Activated CD4-positive, alpha-beta T cell treated with anti-CD3 and anti-CD28 coated beads, Interleukin-2, amount 10 ng/mL, durations not matched to agents 7 days and 5 days (primary cell): Measurements from ENCODE around the gene SNX8. TPM values are rescaled to one million over a fixed set of nuclear protein-coding genes. Genes with fewer than 3 reads are reported as not detected.

Experiments
- CTCF ChIA-PET: fragments of 350-600 bp; sonication (Branson Sonifier 250); formaldehyde crosslinking; loops from one replicate; lab custom pipeline; 2021; ENCODE audit warnings: antibody characterized with exemption; lab: Charles Lee
- POLR2A ChIA-PET: fragments of 350-600 bp; sonication (Branson Sonifier 250); formaldehyde crosslinking; loops from one replicate; lab custom pipeline; 2021; ENCODE audit warnings: antibody characterized with exemption; lab: Charles Lee
- DNase-seq: peaks from one replicate; pipeline ENCODE4 v3.0.0-alpha.2; 2020
- H3K27ac Mint-ChIP-seq: one replicate; pipeline ENCODE4 v1.8.0; 2021; ENCODE audit warnings: mild to moderate bottlenecking, moderate library complexity, mixed read lengths
- H3K27me3 Mint-ChIP-seq: one replicate; pipeline ENCODE4 v1.8.0; 2021; ENCODE audit warnings: mixed read lengths
- H3K36me3 Mint-ChIP-seq: one replicate; pipeline ENCODE4 v1.8.0; 2021; ENCODE audit warnings: low read depth, mixed read lengths
- H3K4me1 Mint-ChIP-seq: one replicate; pipeline ENCODE4 v1.8.0; 2021; ENCODE audit warnings: mixed read lengths
- H3K4me3 Mint-ChIP-seq: one replicate; pipeline ENCODE4 v1.8.0; 2021; ENCODE audit warnings: mild to moderate bottlenecking, moderate library complexity, mixed read lengths
- H3K9me3 Mint-ChIP-seq: one replicate; pipeline ENCODE4 v1.8.0; 2021; ENCODE audit warnings: mixed read lengths
- total RNA-seq, 2 experiments: library from RNA; stranded (reverse); gene quantifications; one replicate each; pipeline ENCODE4 v1.2.3, GENCODE V29; 2021

Gene SNX8
- 10 to 100 TPM; 27.2 to 28.0 TPM for total RNA-seq

GRCh38 chr7:2314209-2314955 is at the start of gene SNX8:
SNX8 (minus strand) TSS chr7:2314441; CDS start chr7:2314421, 20 bp downstream.
- CTCF ChIA-PET, result no interaction called here
- no peak within 1 kb of the TSS for H3K4me3 Mint-ChIP-seq
- peak; percentile 95 for DNase-seq

GRCh38 chr7:2362385-2363088 is 48.3 kb upstream of the SNX8 start:
- Mint-ChIP-seq H3K27ac (no peak overlapping the region), H3K36me3 (peaks cover 59% of the 10 kb centered on the region), H3K27me3 (no peaks in the 10 kb centered on the region), H3K4me3 (no peak overlapping the region), H3K4me1 (peaks cover 17% of the 10 kb centered on the region), H3K9me3 (no peaks in the 10 kb centered on the region)
- POLR2A ChIA-PET, result no interaction called here
- DNase-seq, result no peak
- CTCF ChIA-PET, result interaction anchor here (0.6 to 0.7 kb wide), 2 partner anchors 41 to 57 kb away, joined by 3 to 4 read pairs; no protein-coding TSS in a partner anchor

More at GRCh38 chr7:2314209-2314955, at the start of gene SNX8:
- peaks cover 13% of the 10 kb centered on the region for H3K4me1 Mint-ChIP-seq
- H3K9me3 Mint-ChIP-seq, result no peaks in the 10 kb centered on the region
- peak within 1 kb of the TSS; percentile 93 for H3K27ac Mint-ChIP-seq
- POLR2A ChIA-PET, result no interaction called here
- H3K27me3 Mint-ChIP-seq, result no peaks in the 10 kb centered on the region
- no peaks in the 10 kb centered on the region for H3K36me3 Mint-ChIP-seq

- no peak for DNase-seq
- Mint-ChIP-seq H3K27me3 (no peaks in the 10 kb centered on the region), H3K9me3 (no peaks in the 10 kb centered on the region), H3K36me3 (peaks cover 50% of the 10 kb centered on the region), H3K4me1 (peaks cover 29% of the 10 kb centered on the region), H3K4me3 (no peak overlapping the region), H3K27ac (no peak overlapping the region)
- POLR2A ChIA-PET, result no interaction called here
- CTCF ChIA-PET, result no interaction called here
Observed at GRCh38 chr7:2360796-2361195, 46.6 kb upstream of the SNX8 start.

- CTCF ChIA-PET, result no interaction called here
- Mint-ChIP-seq H3K9me3 (no peaks in the 10 kb centered on the region), H3K27ac (no peak overlapping the region), H3K36me3 (peaks cover 43% of the 10 kb centered on the region), H3K27me3 (no peaks in the 10 kb centered on the region), H3K4me1 (peaks cover 30% of the 10 kb centered on the region), H3K4me3 (no peak overlapping the region)
- DNase-seq, result no peak
- POLR2A ChIA-PET, result no interaction called here
Observed at GRCh38 chr7:2359610-2360009, 45.4 kb upstream of the SNX8 start.

GRCh38 chr7:2358968-2359527 is 44.8 kb upstream of the SNX8 start:
- H3K9me3 Mint-ChIP-seq, result no peaks in the 10 kb centered on the region
- H3K4me3 Mint-ChIP-seq, result no peak overlapping the region
- CTCF ChIA-PET, result interaction anchor here (0.6 to 0.7 kb wide), 2 partner anchors 71 to 111 kb away, joined by 3 read pairs; no protein-coding TSS in a partner anchor
- POLR2A ChIA-PET, result no interaction called here
- H3K4me1 Mint-ChIP-seq, result peaks cover 30% of the 10 kb centered on the region
- no peak overlapping the region for H3K27ac Mint-ChIP-seq
- H3K27me3 Mint-ChIP-seq, result no peaks in the 10 kb centered on the region
- peaks cover 37% of the 10 kb centered on the region for H3K36me3 Mint-ChIP-seq
- DNase-seq, result no peak

GRCh38 chr7:2357571-2357970 is 43.3 kb upstream of the SNX8 start:
- no peaks in the 10 kb centered on the region for H3K27me3 Mint-ChIP-seq
- peaks cover 35% of the 10 kb centered on the region for H3K4me1 Mint-ChIP-seq
- peaks cover 26% of the 10 kb centered on the region for H3K36me3 Mint-ChIP-seq
- ChIA-PET POLR2A (interaction anchor here (0.7 kb wide), 1 partner anchor 49 kb away, joined by 3 read pairs; no protein-coding TSS in a partner anchor), CTCF (interaction anchor here (0.7 to 1.2 kb wide), 3 partner anchors 12 to 608 kb away, joined by 3 to 4 read pairs (median 4); no protein-coding TSS in a partner anchor)
- no peaks in the 10 kb centered on the region for H3K9me3 Mint-ChIP-seq
- peak overlapping the region; percentile 5 for H3K4me3 Mint-ChIP-seq
- DNase-seq, result no peak
- peak overlapping the region; percentile 20 for H3K27ac Mint-ChIP-seq

GRCh38 chr7:2357165-2357564 is 42.9 kb upstream of the SNX8 start:
- Mint-ChIP-seq H3K27ac (peak overlapping the region; percentile 50), H3K9me3 (no peaks in the 10 kb centered on the region), H3K36me3 (peaks cover 22% of the 10 kb centered on the region), H3K27me3 (no peaks in the 10 kb centered on the region), H3K4me1 (peaks cover 37% of the 10 kb centered on the region), H3K4me3 (peak overlapping the region; percentile 79)
- DNase-seq, result no peak
- ChIA-PET POLR2A (interaction anchor here (0.7 kb wide), 1 partner anchor 50 kb away, joined by 3 read pairs; no protein-coding TSS in a partner anchor), CTCF (interaction anchor here (0.7 to 1.2 kb wide), 3 partner anchors 12 to 608 kb away, joined by 3 to 4 read pairs (median 4); no protein-coding TSS in a partner anchor)

- Mint-ChIP-seq H3K27ac (peak overlapping the region; percentile 90), H3K27me3 (no peaks in the 10 kb centered on the region), H3K4me1 (peaks cover 38% of the 10 kb centered on the region), H3K36me3 (peaks cover 20% of the 10 kb centered on the region), H3K4me3 (peak overlapping the region; percentile 79), H3K9me3 (no peaks in the 10 kb centered on the region)
- ChIA-PET CTCF (interaction anchor here (1.0 kb wide), 1 partner anchor 45 kb away, joined by 3 read pairs; no protein-coding TSS in a partner anchor), POLR2A (no interaction called here)
- DNase-seq, result no peak
Observed at GRCh38 chr7:2355705-2356008, 41.4 kb upstream of the SNX8 start.

- CTCF ChIA-PET, result interaction anchor here (1.0 kb wide), 1 partner anchor 45 kb away, joined by 3 read pairs; no protein-coding TSS in a partner anchor
- peak overlapping the region; percentile 80 for H3K4me3 Mint-ChIP-seq
- POLR2A ChIA-PET, result no interaction called here
- H3K27ac Mint-ChIP-seq, result peak overlapping the region; percentile 100
- peak; percentile 10 for DNase-seq
- peaks cover 36% of the 10 kb centered on the region for H3K4me1 Mint-ChIP-seq
- no peaks in the 10 kb centered on the region for H3K9me3 Mint-ChIP-seq
- no peaks in the 10 kb centered on the region for H3K27me3 Mint-ChIP-seq
- H3K36me3 Mint-ChIP-seq, result peaks cover 14% of the 10 kb centered on the region
Observed at GRCh38 chr7:2354939-2355704, 40.9 kb upstream of the SNX8 start.

GRCh38 chr7:2354186-2354938 is 40.1 kb upstream of the SNX8 start, which contains the start of gene EIF3B:
EIF3B (plus strand) TSS chr7:2354827; CDS start chr7:2354922, 95 bp downstream.
- no peaks in the 10 kb centered on the region for H3K27me3 Mint-ChIP-seq
- peaks cover 29% of the 10 kb centered on the region for H3K4me1 Mint-ChIP-seq
- H3K9me3 Mint-ChIP-seq, result no peaks in the 10 kb centered on the region
- peak; percentile 92 for DNase-seq
- CTCF ChIA-PET, result interaction anchor here (0.8 to 1.1 kb wide), 4 partner anchors 11 to 126 kb away, joined by 3 read pairs; no protein-coding TSS in a partner anchor
- peak within 1 kb of the TSS; percentile 100 for H3K27ac Mint-ChIP-seq
- peak within 1 kb of the TSS; percentile 80 for H3K4me3 Mint-ChIP-seq
- peaks cover 14% of the 10 kb centered on the region for H3K36me3 Mint-ChIP-seq
- POLR2A ChIA-PET, result no interaction called here

GRCh38 chr7:2353936-2354185 is 39.6 kb upstream of the SNX8 start:
- peaks cover 10% of the 10 kb centered on the region for H3K36me3 Mint-ChIP-seq
- H3K9me3 Mint-ChIP-seq, result no peaks in the 10 kb centered on the region
- DNase-seq, result peak; percentile 90
- no peaks in the 10 kb centered on the region for H3K27me3 Mint-ChIP-seq
- peaks cover 24% of the 10 kb centered on the region for H3K4me1 Mint-ChIP-seq
- H3K27ac Mint-ChIP-seq, result peak overlapping the region; percentile 100
- ChIA-PET POLR2A (no interaction called here), CTCF (interaction anchor here (0.8 to 1.1 kb wide), 4 partner anchors 10 to 125 kb away, joined by 3 read pairs; no protein-coding TSS in a partner anchor)
- peak overlapping the region; percentile 80 for H3K4me3 Mint-ChIP-seq
